NCI-H345 treated with DMSO at 0.1 percent for 48 hours (cell line): ENCODE data around the gene KPNA4.

Experiments
- DNase-seq: peaks from one replicate; lab custom pipeline; 2025; ENCODE audit not compliant: unreplicated experiment; lab: John Stamatoyannopoulos, UW

Gene KPNA4

DNA sequence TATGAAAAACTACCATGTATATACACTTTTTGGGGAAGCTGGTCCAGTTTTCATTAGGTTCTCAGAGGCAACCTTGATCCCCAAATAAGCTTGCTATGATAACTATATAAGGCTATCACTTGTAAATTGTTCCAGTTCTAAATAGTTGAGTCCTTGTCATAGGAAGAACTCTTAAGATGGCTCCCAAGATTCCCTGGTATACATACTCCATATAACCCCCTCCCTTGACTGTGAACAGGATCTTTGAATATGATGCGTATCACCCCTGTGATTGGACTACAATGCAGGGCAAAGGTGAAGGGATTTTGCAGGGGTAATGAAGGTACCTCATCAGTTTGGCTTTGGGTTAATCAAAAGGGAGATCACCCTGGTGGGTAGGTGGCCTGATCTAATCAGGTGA lies 67.2 kb downstream of the KPNA4 start:
- no peak for DNase-seq

DNA sequence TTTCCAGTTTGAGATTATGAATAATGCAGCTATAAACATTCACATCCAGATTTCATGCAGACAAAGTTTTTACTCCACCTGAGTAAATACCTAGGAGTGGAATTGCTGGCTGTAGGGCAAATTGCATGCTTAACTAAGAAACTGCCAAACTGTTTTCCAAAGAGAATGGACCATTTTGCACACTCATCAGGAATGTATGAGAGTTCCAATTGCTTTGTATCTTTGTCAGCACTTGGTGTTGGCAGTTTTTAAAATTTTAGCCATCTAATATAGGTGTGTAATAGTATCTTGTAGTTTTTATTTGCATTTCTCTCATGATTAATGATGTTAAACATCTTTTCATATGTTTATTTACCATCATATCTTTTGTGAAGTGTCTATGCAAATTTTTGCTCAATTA lies 75.2 kb downstream of the KPNA4 start:
- DNase-seq: no peak

DNA sequence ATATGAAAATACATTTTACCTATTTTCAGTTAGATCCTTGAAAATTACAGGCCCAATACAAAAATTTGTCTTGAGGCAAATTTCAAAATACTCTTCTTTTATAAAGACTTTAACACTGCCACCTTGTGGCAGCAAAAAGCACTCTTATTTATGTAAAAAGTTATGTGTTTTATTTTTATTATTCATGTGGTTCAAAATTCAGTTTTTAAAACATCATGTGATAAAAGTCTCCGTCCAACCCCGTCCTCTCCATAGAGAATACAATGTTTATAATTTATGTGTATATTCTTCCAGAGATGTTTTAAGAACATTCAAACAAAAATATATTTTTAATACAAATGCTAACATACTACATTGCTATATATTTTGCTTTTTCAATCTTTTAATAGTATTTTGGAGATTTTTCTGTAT lies 78.9 kb downstream of the KPNA4 start:
- DNase-seq: no peak

DNA sequence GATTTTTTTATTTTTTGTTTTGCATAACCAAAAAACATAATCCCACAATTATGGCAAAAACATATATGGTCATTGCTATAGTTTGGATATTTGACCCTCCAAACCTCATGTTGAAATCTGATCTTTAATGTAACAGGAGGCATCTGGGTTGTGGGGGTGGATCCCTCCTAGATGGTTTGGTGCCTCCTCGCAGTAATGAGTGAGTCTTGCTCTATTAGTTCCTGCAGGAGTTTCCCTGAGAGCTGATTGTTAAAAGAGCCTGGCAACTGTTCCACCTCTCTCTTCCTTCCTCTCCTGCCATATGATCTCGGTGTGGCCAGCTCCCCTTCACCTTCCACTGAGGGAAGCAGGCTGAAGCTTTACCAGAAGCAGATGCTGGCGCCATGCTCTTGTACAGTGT lies 82.6 kb downstream of the KPNA4 start:
- DNase-seq: no peak

DNA sequence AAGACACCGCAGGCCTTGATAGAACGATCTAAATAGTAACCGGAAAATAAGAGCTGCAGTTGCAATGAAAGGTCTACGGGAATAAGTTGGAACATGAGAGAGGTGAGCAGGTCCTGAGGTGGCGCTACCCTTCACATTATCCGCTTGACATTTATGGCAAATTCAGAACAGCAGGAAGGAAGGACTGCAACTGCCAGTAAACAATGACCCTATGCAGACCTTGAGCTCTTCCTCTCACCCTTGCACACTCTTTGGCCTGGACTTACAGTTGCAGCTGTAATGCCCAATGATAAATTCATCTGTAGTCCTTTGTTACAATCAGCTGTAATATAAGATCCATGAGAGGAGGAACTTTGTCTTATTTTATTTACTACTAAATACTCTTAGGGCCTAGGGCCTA lies 83.5 kb downstream of the KPNA4 start:
- DNase-seq: no peak

DNA sequence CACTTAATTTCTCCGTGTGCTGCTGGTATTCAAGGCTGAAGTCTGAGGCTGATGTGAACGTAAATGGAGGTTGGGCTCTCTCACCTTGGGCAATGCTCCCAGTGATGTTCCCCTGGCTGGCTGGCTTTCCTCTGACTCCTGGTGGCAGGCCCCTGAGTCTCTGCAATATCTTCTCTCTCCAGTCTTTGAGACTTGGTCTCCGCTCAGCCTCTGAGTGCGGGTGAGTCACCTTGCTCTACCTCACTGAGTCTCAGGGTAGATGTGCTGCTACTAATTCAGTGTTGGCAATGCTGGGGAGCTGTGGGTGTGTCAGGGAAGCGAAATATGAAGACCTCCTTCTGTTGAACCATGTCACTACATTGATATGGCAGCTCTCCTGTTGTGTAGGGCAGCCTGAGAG lies 84.4 kb downstream of the KPNA4 start:
- no peak for DNase-seq

DNA sequence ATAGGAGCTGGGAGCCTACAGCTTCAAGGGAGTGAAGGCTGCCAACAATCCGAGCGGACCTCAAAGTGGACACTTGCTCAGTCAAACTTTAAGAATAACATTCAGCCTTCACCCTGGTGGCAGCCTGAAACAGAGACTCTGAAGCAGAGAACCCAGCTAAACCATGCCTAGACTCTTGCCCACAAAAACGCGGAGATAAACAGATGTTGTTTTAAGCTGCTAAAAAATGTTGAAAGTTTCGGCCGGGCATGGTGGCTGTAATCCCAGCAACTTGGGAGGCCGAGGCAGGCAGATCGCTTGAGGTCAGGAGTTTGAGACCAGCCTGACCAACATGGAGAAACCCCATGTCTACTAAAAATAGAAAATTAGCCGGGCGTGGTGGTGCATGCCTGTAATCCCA lies 86.0 kb downstream of the KPNA4 start:
- DNase-seq: no peak

DNA sequence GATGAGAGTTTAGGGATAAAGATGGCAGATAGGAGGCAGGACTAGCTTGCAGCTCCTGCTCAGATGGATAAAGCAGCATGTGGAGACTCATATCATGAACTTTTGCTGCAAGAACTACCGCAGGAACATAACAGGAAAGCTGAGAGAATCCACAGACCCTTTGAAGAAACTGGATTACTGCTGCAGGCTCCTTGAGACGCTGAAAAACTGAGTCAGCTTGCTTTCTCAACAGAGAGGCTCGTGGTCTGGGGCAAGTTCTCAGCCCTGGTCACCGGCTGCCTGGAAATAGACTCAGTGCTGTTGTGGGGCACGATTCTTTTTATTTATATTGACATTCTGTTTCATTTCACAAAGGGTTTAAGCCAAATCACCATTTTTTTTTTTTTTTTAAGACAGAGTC lies 87.0 kb downstream of the KPNA4 start:
- no peak for DNase-seq

DNA sequence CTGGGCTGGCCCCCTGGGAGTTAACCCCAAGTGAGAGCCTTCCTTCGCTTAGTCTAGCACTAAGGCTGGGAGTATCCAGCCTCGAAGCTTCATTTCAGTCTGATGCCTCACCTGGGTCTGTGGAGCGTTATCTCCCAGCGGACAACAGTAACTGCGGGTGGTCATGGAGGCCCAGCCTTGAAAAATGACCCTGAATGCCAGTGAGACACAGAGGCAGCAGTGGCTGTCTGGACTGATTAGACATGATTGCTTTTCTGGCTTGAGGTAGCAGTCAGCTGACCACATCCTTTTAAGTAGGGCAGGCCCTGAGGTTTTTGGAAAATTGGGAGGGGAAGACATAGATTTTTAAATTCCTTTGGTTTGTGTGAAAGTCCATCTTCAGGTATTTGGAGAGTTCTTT lies 87.6 kb downstream of the KPNA4 start:
- no peak for DNase-seq

DNA sequence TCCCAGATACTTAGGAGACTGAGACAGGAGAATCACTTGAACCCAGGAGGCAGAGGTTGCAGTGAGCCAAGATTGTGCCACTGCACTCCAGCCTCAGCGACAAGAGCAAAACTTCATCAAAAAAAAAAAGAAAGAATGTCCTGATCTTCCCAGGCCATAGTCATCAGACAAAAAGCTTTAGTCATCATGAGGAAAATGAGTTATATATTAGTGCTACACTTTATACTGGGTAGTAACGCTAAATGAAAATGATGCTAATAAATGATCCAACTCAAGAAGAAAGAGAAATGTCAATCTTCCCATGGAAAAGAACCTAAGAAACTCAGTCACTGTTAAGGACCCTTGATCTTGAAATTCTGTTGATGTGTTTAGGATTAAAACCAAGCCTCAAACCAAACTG lies 89.5 kb downstream of the KPNA4 start:
- DNase-seq: no peak

DNA sequence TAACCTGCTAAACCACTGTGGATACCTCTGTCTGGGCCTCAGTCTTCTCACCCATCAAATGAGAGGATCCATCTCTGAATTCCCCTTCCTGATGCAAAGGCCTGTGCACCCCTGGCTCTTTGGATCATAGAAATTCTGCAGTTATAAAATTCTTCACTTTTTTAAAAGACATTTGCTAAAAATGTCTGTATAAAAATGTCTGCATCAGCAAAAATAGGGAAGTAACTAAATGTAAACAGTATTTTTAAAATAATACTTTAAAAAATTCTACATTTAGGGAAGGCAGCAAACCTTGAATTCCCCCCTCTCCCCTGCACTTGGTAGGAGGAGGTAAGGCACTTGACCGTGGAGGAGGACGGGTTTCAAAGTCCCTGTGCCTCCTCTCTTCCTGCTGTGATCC lies 90.2 kb downstream of the KPNA4 start:
- no peak for DNase-seq

DNA sequence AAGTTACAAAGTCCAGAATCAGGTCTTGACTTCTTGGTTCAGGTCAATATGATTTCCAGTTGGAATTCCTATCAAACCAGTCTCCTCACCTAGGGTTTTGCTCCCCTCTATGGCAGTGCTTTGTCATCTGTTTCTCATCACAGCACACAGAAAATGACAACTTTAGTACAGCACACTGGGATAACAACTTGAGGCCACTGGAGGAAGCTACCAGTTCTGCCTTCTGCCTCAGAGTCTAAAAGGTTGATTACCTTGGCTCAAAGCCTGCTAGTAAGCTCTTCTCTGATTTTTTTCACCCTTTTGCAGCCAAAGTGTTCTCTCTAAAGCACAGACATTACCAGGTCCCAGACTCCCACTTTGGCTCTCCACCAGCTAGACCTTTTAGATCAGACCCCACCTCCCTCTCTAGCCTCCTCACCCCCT lies 90.9 kb downstream of the KPNA4 start:
- no peak for DNase-seq

DNA sequence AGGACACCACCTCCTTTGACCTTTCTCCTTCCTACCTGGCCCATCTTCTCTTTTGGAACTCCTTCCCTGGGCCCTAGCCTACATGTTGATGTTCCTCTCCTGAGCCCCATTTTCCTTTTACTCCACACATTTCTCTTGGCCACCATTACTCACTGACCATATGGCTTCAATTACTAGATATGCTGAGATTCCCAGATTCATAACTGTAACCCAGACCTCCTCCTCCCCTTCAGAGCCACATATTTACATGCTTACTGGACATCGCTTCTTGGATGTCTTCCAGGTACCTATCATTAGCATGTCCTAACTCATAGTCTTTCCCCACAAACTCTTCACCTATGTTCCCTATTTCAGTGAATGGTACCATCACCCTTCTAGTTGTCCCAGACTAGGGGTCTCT lies 91.4 kb downstream of the KPNA4 start:
- no peak for DNase-seq

DNA sequence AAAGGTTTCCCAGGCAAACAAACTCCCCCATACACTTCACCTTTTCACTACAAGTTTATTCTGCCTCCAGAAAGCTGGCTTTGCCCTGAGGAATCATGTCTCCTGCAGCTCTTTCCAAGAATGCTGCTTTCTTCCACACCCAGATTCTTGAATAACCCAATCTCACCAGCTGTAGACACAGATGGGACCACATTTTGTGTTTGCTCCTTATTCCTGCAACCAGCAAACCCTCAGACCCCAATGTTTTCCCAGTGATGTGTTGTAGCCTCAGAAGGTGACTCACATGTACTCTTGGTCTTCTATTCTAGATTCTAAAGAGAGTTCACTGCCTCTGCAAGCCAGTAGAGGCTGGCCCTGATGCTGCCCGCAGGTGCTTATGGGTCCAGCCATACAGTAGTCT lies 92.2 kb downstream of the KPNA4 start:
- DNase-seq: no peak

DNA sequence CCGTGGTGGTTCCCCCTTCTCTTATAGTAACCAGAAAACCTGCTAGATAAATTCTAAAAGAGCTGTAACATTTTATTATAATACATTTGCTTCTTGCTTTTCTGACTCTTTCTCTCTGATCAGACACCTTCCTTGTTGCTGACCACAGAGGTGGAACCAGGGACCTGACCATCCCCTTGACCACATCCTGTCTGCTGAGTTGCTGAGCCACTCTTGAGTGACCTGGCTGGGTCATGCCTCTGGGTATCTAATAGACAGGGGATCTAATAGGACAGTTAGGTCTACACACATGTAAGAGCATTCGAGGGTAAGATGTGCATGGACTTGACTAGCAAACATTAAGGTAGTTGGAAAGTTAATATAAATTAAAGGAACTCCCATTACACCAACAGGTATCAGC lies 93.0 kb downstream of the KPNA4 start:
- no peak for DNase-seq

DNA sequence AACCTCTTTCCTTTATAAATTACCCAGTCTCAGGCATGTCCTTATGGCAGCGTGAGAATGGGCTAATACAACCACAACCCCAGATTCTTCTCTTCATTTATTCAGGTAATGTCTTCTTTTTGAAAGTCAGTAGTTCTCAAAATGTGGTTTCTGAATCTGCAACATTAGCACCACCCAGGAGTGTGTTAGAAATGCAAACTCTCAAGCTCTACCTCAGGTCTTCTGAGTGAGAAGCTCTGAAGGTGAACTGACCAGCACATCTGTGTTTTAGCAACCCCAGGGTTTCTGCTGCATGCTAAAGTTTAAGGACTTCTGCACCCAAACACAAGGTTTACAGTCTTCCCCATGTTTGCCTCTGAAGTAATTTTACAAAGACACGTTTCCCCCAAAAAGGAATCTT lies 93.5 kb downstream of the KPNA4 start:
- DNase-seq: no peak

DNA sequence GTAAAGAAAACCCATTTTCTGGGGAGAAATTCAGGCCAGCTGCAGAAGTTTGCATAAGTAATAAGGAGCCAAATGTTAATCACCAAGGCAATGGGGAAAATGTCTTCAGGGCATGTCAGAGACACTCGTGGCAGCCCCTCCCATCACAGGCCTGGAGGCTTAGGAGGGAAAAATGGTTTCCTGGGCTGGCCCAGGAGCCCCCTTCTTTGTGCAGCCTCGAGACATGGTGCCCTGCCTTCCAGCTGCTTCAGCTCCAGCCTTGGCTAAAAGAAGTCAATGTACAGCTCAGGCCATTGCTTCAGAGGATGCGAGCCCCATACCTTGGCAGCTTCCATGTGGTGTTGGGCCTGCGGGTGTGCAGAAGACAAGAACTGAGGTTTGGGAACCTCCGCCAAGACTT lies 95.2 kb downstream of the KPNA4 start:
- no peak for DNase-seq

DNA sequence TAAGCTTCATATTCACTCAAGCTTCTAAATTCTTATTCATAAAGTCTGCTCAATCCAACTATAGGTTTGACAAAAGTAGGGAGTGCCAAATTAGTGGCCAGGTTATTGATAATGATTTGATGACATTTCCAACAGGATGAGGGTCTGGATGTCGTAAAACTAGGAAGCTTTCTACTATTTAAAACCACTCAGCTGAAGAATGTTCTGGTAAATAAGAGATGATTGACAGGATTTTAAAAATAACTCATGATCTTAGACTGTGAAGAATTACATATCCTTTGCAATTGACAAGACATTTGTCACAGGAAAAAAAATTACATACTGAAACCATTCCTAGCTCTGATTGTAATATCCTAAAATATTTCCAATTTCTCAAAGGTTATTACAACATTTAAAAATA lies 100.4 kb downstream of the KPNA4 start:
- no peak for DNase-seq

DNA sequence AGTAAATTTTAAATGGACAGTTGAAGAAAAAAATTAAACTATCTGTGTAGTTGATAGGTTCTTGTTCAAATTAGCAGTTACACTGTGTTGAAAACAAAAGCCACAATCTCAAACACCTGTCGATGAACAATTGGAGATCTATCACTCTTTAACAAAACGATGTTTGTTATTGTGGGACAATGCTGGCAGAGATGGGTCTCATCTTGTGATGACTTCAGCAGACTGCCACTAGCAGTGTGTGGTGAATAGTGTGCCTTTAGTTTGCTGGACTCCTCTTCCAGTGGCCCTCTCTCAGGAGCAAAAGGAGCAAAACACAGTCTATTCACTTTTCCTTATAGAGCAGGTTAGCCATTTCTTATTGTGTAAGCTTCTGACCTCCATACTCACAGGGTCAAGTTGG lies 101.0 kb downstream of the KPNA4 start:
- DNase-seq: no peak

DNA sequence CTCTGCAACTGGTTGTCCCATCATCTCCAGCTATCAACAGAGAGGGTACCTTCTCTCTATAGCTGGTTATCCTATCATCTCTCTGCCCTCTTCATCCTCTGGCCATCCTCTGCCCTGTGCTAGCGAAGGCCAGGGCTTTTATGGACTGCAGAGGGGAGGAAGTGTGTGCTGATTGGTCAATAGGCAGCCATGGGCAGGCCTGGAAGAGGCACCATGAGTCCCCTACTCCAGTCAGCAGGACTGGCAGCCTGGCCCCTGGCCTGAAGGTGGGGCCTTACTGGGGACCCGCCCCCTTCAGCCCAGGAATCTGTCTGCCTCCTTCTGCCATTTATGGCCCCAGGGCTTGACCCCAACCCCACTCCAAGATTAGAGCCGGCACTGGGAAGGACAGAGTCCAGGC lies 105.3 kb downstream of the KPNA4 start:
- no peak for DNase-seq

DNA sequence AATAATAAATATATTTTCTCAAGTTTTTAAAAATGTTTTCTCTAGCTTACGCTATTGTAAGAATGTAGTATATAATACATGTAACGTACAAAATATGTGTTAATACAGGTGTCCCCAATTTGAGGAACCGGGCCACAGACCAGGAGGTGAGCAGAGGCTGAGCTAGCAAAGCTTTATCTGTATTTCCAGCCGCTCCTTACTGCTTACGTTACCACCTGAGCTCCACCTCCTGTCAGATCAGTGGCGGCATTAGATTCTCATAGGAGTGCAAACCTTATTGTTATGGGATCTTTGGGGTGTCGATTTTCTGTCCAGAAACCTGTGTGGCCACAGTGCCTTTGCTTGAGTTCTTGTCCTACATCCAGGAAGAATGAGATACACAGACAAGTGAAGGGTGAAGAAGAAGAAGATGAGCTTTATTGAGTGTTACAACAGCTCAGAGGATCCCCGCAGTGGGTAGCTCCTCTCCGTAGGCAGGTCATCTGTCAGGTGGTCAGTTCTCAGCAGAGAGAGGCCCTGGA lies 105.9 kb downstream of the KPNA4 start:
- DNase-seq: no peak

DNA sequence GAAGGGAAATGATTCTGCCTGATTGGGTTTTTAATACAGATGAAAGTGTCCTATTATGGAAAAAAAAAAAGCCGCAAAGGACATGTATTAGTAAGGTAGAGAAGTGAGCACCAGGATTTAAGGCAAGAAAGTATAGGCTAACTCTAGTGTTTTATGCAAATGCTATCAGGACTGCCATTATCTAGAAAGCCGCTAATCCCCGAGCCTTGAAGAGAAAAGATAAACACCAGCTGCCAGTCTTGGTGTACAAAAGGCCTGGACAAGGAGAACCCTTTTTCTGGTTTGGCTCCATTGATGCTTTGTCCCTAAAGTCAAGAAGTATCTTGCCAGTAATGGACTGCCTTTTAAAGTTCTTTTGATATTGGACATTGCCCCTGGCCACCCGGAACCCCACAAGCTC lies 107.2 kb downstream of the KPNA4 start:
- no peak for DNase-seq

DNA sequence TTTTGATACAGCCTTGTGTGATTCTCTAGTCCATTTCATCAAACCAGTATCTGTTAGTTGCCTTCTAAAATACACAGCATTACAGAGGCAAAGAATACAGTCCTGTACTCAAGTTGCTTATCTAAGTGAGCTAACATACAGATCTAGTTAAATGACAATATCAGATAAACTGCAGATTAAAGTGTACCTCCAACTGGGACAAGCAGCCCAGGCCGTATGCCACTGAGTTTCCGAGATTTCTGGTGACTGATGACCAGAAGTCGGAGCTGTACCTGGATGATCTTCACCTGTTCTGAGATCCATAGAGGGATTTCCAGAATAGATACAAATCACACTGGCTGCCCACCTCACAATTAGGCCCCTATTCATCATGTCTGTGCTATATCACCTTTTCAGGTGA lies 109.5 kb downstream of the KPNA4 start:
- DNase-seq: no peak

DNA sequence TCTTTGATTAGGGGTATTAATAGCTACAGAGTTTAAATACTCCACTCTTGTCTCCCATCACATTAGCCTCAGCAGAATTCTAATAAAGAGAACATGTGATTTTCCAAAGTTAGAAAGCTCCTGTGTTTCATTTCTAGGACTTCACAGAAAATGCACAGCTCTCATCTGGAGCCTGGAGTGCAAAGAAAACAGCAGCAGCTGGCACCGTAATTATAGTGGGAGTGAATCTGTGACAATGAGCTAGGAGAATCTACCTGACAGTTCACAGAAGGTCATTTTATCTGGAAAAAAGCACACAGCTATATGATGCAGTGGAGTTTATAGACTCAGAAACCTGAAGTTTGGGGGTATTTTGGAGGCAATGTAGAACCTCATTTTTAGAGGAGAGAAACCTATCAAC lies 110.4 kb downstream of the KPNA4 start:
- DNase-seq: peak; percentile 18
